Measurements from ENCODE around the gene UBALD1. TPM values are rescaled to one million over a fixed set of nuclear protein-coding genes. Genes with fewer than 3 reads are reported as not detected.

Gene UBALD1
- total RNA-seq, 2 donors from 2014 or later, result 10.8 to 12.2 TPM

- no peaks in the 10 kb centered on the region for H3K4me1 ChIP-seq
- TF ChIP-seq, protein P1, sequence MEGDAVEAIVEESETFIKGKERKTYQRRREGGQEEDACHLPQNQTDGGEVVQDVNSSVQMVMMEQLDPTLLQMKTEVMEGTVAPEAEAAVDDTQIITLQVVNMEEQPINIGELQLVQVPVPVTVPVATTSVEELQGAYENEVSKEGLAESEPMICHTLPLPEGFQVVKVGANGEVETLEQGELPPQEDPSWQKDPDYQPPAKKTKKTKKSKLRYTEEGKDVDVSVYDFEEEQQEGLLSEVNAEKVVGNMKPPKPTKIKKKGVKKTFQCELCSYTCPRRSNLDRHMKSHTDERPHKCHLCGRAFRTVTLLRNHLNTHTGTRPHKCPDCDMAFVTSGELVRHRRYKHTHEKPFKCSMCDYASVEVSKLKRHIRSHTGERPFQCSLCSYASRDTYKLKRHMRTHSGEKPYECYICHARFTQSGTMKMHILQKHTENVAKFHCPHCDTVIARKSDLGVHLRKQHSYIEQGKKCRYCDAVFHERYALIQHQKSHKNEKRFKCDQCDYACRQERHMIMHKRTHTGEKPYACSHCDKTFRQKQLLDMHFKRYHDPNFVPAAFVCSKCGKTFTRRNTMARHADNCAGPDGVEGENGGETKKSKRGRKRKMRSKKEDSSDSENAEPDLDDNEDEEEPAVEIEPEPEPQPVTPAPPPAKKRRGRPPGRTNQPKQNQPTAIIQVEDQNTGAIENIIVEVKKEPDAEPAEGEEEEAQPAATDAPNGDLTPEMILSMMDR (IDR thresholded peaks at IDR 0.05), result no peak
- DNase-seq (ENCODE audit: low spot score), result no peak
Observed at GRCh38 chr16:4633910-4634635, 19.4 kb upstream of the UBALD1 start.

GRCh38 chr16:4631444-4631843 lies 16.8 kb upstream of the UBALD1 start:
- TF ChIP-seq, protein P1 (IDR thresholded peaks at IDR 0.05), result no peak
- Histone ChIP-seq H3K9me3 (peaks cover 0 to 8% of the 10 kb centered on the region in 2 donors), H3K4me3 (no peak overlapping the region), H3K27ac (no peak overlapping the region), H3K27me3 (no peaks in the 10 kb centered on the region), H3K4me1 (peaks cover 0 to 6% of the 10 kb centered on the region in 2 donors), H3K36me3 (peaks cover 5% of the 10 kb centered on the region)
- DNase-seq (ENCODE audit: low spot score), result no peak

More at GRCh38 chr16:4633910-4634635, 19.4 kb upstream of the UBALD1 start:
- no peaks in the 10 kb centered on the region for H3K27me3 ChIP-seq
- no peak overlapping the region for H3K27ac ChIP-seq
- H3K9me3 ChIP-seq, result peaks cover 0 to 8% of the 10 kb centered on the region in 2 donors
- peaks cover 5% of the 10 kb centered on the region for H3K36me3 ChIP-seq
- no peak overlapping the region for H3K4me3 ChIP-seq

- TF ChIP-seq, protein P1 (IDR thresholded peaks at IDR 0.05), result no peak
- Histone ChIP-seq H3K27ac (no peak overlapping the region), H3K36me3 (no peaks in the 10 kb centered on the region), H3K9me3 (peaks cover 0 to 8% of the 10 kb centered on the region in 2 donors), H3K4me3 (no peak overlapping the region), H3K4me1 (peaks cover 0 to 21% of the 10 kb centered on the region in 2 donors), H3K27me3 (no peaks in the 10 kb centered on the region)
- DNase-seq (ENCODE audit: low spot score), result no peak
Observed at GRCh38 chr16:4628283-4628682, 13.6 kb upstream of the UBALD1 start.

- Histone ChIP-seq H3K4me3 (peak overlapping the region in 1 of 2 donors; percentile 91), H3K4me1 (peaks cover 0 to 21% of the 10 kb centered on the region in 2 donors), H3K9me3 (peaks cover 0 to 4% of the 10 kb centered on the region in 2 donors), H3K27me3 (no peaks in the 10 kb centered on the region), H3K27ac (peak overlapping the region in 1 of 2 donors; percentile 91), H3K36me3 (no peaks in the 10 kb centered on the region)
- TF ChIP-seq, protein P1 (IDR thresholded peaks at IDR 0.05), result no peak
- DNase-seq (ENCODE audit: low spot score), result no peak
Observed at GRCh38 chr16:4626396-4626795, 11.7 kb upstream of the UBALD1 start.

DNA sequence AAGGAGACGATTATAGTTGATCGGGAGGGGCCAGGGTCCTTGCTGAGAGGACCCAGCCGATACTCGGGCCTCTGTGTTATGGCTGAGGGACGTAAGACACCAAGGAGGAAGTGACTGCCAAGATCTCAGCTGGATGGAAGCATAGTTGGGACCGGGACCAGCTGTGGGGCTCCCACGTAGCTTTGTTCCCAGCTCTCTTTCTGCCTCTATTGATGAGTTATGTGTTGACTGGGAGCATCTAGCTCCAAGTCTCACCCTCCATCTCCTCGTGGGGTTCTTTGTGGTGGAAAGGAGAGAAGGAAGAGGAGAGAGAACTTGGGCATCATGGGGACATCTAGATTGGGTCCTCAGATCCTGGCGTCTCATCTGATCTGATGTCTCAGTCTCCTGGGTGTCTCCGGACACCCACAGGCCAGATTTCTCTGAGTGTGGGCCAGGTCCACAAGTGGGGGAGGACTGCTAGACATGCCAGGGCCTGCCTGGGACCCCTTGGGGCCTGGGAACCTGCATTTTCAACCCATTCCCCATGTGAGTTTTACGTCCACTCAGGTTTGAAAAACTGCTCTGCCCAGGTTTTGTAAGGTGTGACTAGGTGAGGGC lies 11.0 kb upstream of the UBALD1 start:
- Histone ChIP-seq H3K9me3 (no peaks in the 10 kb centered on the region), H3K27me3 (no peaks in the 10 kb centered on the region), H3K4me3 (peak overlapping the region; percentile 91), H3K4me1 (peaks cover 0 to 21% of the 10 kb centered on the region in 2 donors), H3K36me3 (no peaks in the 10 kb centered on the region), H3K27ac (peak overlapping the region; percentile 91 to 95)
- no peak for DNase-seq (ENCODE audit: low spot score)
- TF ChIP-seq, protein P1 (IDR thresholded peaks at IDR 0.05), result no peak

All from right atrium auricular region (tissue), 2 donors.